HepG2 (cell line): Measurements from ENCODE around the gene CCL4L2. TPM values are rescaled to one million over a fixed set of nuclear protein-coding genes. Genes with fewer than 3 reads are reported as not detected.
"Not testable (repeated sequence)": the region's sequence is repeated elsewhere in the genome, so short reads cannot be mapped to it uniquely, and the experiment has no call there.

Source experiments
- ATAC-seq: fragments of 200-7000 bp; cut with Tn5 transposase; 3 replicates; pipeline ENCODE4 v1.9.1; 2020; ENCODE audit warnings: mild to moderate bottlenecking, moderate library complexity
- BruUV-seq: library from RNA; stranded (reverse); fragments of 400-500 nt; replicated peaks from 2 replicates; lab custom pipeline; 2021; lab: Mats Ljungman, UMichigan
- CTCF ChIA-PET: fragments of 300-600 bp; formaldehyde crosslinking; extraction: SDS; loops from one replicate; lab custom pipeline; 2021; ENCODE audit warnings: low total read pairs, inconsistent platforms, low intra/inter-chr PET ratio; lab: Yijun Ruan, JAX
- POLR2A ChIA-PET: fragments of 350-600 bp; sonication (Branson Sonifier 250); formaldehyde crosslinking; loops from one replicate; lab custom pipeline; 2020; ENCODE audit warnings: antibody characterized with exemption, inconsistent platforms; lab: Yijun Ruan, JAX
- DNase-seq: peaks from one replicate; pipeline ENCODE4 v3.0.0-alpha.2; 2015; ENCODE audit warnings: low spot score
- FAIRE-seq: peaks from 3 replicates; lab custom pipeline; 2011; peaks lifted over from hg19 to GRCh38; lab: Jason Lieb, UNC
- H2AFZ ChIP-seq: one replicate; pipeline ENCODE4 v1.6.1; 2011; ENCODE audit warnings: low read length, inconsistent platforms
- H3K27ac ChIP-seq: fragments of 300-600 bp; 3 replicates; pipeline ENCODE4 v1.8.0; 2011; ENCODE audit warnings: mixed run types, mild to moderate bottlenecking, mixed read lengths, low read length, inconsistent platforms; ENCODE audit not compliant: insufficient read depth; ENCODE audit errors: extremely low read length
- H3K27me3 ChIP-seq, 2 experiments: fragments of 200-600 bp in 1 of 2; 2 replicates in 1 of 2; 3 replicates in 1 of 2; pipeline versions ENCODE4 v1.6.0 to v1.8.0; 2011; ENCODE audit warnings: low read length in 2 of 2, mild to moderate bottlenecking in 2 of 2, moderate library complexity in 2 of 2, inconsistent platforms in 1 of 2; ENCODE audit not compliant: insufficient read depth in 2 of 2, control insufficient read depth in 1 of 2
- H3K36me3 ChIP-seq, 2 experiments: fragments of 200-600 bp in 1 of 2; replicated peaks in 1 of 2; 2 replicates in 1 of 2; 3 replicates in 1 of 2; pipeline versions ENCODE4 v1.5.1 to v1.8.0; 2011; ENCODE audit warnings: low read length in 2 of 2, inconsistent platforms in 1 of 2; ENCODE audit not compliant: insufficient read depth in 2 of 2, control insufficient read depth in 1 of 2
- H3K4me1 ChIP-seq: 2 replicates; pipeline ENCODE4 v1.5.1; 2012; ENCODE audit warnings: low read length, inconsistent platforms; ENCODE audit not compliant: insufficient read depth
- H3K4me2 ChIP-seq: 2 replicates; pipeline ENCODE4 v1.6.0; 2011; ENCODE audit warnings: low read depth, low read length, inconsistent platforms
- H3K4me3 ChIP-seq, 3 experiments: fragments of 200-600 bp in 1 of 3; sonication (generic), shearing (Covaris generic) in 1 of 3; replicated peaks in 1 of 3; 2 replicates each; pipeline ENCODE4 v1.5.1; 2011 to 2016; ENCODE audit warnings: low read length in 3 of 3, inconsistent platforms in 2 of 3, low read depth in 2 of 3, mild to moderate bottlenecking in 2 of 3, control low read depth in 1 of 3, mixed read lengths in 1 of 3; ENCODE audit not compliant: insufficient read depth in 1 of 3
- H3K79me2 ChIP-seq: one replicate; pipeline ENCODE4 v1.6.1; 2011; ENCODE audit warnings: low read length, inconsistent platforms; ENCODE audit not compliant: insufficient read depth
- H3K9ac ChIP-seq: 2 replicates; pipeline ENCODE4 v1.6.0; 2011; ENCODE audit warnings: mild to moderate bottlenecking, low read depth, low read length, inconsistent platforms; ENCODE audit not compliant: insufficient read depth
- H3K9me3 ChIP-seq: 2 replicates; pipeline ENCODE4 v1.5.1; 2012; ENCODE audit warnings: mild to moderate bottlenecking, low read length
- H4K20me1 ChIP-seq: 2 replicates; pipeline ENCODE4 v1.6.0; 2011; ENCODE audit warnings: inconsistent platforms, mild to moderate bottlenecking, low read length, moderate library complexity; ENCODE audit not compliant: insufficient read depth
- RARA ChIP-seq: IDR thresholded peaks from 2 replicates; pipeline ENCODE4 v1.6.1; 2016; ENCODE audit warnings: missing genetic modification reagents, missing compliant biosample characterization
- SUZ12 ChIP-seq: fragments of 150-350 bp; IDR thresholded peaks from 2 replicates; pipeline ENCODE4 v1.6.1; 2014; ENCODE audit warnings: low read depth, low read length
- TERF1 ChIP-seq: sonication (generic); formaldehyde crosslinking; IDR thresholded peaks from 2 replicates; pipeline ENCODE4 v1.8.0; 2022; ENCODE audit warnings: mild to moderate bottlenecking, missing genetic modification reagents, moderate library complexity
- ZKSCAN8 ChIP-seq: IDR thresholded peaks from 2 replicates; pipeline ENCODE4 v1.6.1; 2016; ENCODE audit warnings: borderline replicate concordance, missing genetic modification reagents, missing compliant biosample characterization
- ZNF264 ChIP-seq: sonication (generic); formaldehyde crosslinking; IDR thresholded peaks from 2 replicates; pipeline ENCODE4 v1.4.0; 2020; ENCODE audit warnings: missing genetic modification reagents
- ZNF280B ChIP-seq: sonication (generic); formaldehyde crosslinking; IDR thresholded peaks from 2 replicates; pipeline ENCODE4 v1.5.0; 2020; ENCODE audit warnings: missing genetic modification reagents, mild to moderate bottlenecking, borderline replicate concordance
- ZNF644 ChIP-seq: IDR thresholded peaks from 2 replicates; pipeline ENCODE4 v1.6.1; 2016; ENCODE audit warnings: low read depth
- WGBS: methylation state at CpG from one replicate; pipeline ENCODE4 v1.1.6; 2017; ENCODE audit warnings: low lambda C conversion rate; 5-methylcytosine and 5-hydroxymethylcytosine counted together
- in situ Hi-C: cut with HindIII; loops from 2 replicates; pipeline ENCODE4 v1.10.0; 2017; ENCODE audit warnings: low pct_unique_long_range_greater_than_20kb; ENCODE audit not compliant: extremely low pct_ligation_motif_present
- intact Hi-C: fragments of 100-400 bp; cut with micrococcal nuclease; formaldehyde crosslinking; loops from one replicate; pipeline ENCODE4 v1.10.0; 2022; ENCODE audit not compliant: unreplicated experiment
- polyA plus RNA-seq, 8 experiments: library from polyadenylated mRNA; depleted of rRNA in 3 of 8; stranded (reverse) in 7 of 8; unstranded in 1 of 8; fragments of >200 nt; fragmentation: Illumina TruSeq in 4 of 8; extraction: Trizol in 4 of 8; gene quantifications; 2 replicates each; pipeline versions ENCODE4 v1.2.1 to v1.2.3, GENCODE V29; 2011 to 2016; ENCODE audit warnings: low read depth in 4 of 8, missing spikeins in 1 of 8, mixed read lengths in 1 of 8; ENCODE audit not compliant: insufficient read depth in 1 of 8
- total RNA-seq, 5 experiments: library from RNA; depleted of rRNA; stranded (reverse); fragments of >200 nt; fragmentation: Illumina TruSeq; extraction: Trizol; gene quantifications; 2 replicates each; pipeline ENCODE4 v1.2.3, GENCODE V29; 2016; ENCODE audit warnings: low read depth in 1 of 5

CCL4L2 gene
- total and polyA plus RNA-seq, 2 of the 13 experiments (the other 11 are each of a cell fraction or from before 2014, with no cell fraction given): not detected

DNA sequence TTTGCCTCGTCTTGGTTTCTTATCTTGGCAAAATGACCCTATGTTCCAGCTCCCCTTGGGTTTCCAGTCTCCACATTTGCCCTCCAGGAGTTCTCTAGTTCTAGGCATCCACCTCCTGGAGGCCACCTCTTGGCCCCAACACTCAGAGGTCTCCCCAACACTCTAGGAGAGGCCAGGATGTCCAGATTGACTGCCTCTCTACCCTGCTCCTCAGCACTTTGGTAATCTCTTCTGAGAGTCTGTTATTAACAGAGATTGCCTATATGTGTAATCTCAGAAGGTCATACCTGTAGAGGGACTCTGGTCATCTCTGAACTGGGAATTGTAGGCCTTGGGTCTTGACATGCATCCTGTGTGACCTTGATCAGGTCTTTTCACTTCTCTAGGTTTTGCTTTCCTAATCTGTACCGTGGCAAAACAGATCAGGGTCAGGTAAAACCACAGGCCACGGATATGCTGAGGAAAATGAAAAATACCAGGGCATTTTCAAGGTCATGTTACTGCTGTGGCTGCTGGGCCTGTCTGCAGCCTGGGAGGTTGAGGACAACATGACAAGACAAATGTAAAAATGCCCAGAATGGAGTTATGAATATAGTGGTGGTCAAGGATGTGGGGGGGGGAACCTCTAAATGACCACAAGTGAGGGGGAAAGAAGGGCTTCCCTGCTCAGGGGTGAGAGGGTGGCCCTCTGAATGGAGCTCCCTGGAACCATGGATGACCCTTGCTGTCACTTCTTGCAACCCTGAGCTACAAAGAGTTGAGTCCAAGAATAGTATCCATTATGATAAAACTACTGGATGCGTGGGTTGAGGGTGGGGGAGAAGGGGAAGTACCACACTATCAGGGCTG lies 5.0 kb upstream of the CCL4L2 start (continued):
- TF ChIP-seq ZNF280B (CRISPR knock-in tag): no peak
- TF ChIP-seq ZNF264: no peak
- TF ChIP-seq TERF1 (CRISPR knock-in tag): no peak
- TF ChIP-seq ZKSCAN8 (CRISPR knock-in tag): no peak
- no peak for TF ChIP-seq ZNF644 (CRISPR knock-in tag)
- no peak for TF ChIP-seq RARA (CRISPR knock-in tag)
- no peak for TF ChIP-seq SUZ12

- H3K4me1 ChIP-seq, H2AFZ ChIP-seq, POLR2A ChIA-PET, H3K9ac ChIP-seq, DNase-seq, H3K27ac ChIP-seq, H3K36me3 ChIP-seq, CTCF ChIA-PET, H3K9me3 ChIP-seq, in situ Hi-C loops, H3K4me3 ChIP-seq, H3K79me2 ChIP-seq, H4K20me1 ChIP-seq, intact Hi-C loops, ATAC-seq, FAIRE-seq, H3K4me2 ChIP-seq, H3K27me3 ChIP-seq, BruUV-seq: not testable (repeated sequence)
- WGBS: 0% methylated on average over 1 of the region's 1 CpG
These were observed 4.4 kb upstream of the CCL4L2 start for GRCh38 chr17:36206486-36206821.

DNA sequence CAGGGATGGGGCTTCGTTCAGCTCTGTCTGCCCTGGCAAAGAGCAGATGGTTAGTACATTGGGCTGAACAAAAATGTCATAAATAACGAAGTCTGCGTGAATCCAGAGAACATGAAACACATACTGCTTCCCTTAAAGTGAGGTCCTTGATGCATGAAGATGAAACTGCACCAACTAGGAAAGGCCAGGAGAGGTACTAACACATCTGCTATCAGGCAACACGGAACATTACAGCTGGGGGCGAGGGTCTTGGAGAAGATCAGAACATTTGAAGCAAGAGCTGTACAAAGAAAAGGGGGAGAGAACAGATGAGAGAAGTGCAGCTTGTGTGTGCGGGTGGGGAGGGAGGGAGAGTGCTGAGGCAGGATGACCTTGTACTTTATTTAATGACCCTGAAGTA lies 3.5 kb upstream of the CCL4L2 start:
- DNase-seq, H4K20me1 ChIP-seq, in situ Hi-C loops, BruUV-seq, H3K9ac ChIP-seq, CTCF ChIA-PET, H3K4me1 ChIP-seq, H3K79me2 ChIP-seq, H3K36me3 ChIP-seq, H3K4me2 ChIP-seq, H3K27me3 ChIP-seq, intact Hi-C loops, H3K4me3 ChIP-seq, FAIRE-seq, POLR2A ChIA-PET, H3K27ac ChIP-seq, ATAC-seq, H3K9me3 ChIP-seq, H2AFZ ChIP-seq: not testable (repeated sequence)
- WGBS: 23% methylated on average over 6 of the region's 6 CpGs
